B cell (primary cell): Measurements from ENCODE around the gene RAD51B.

Experiments
- CTCF ChIP-seq: fragments of 200-600 bp; IDR thresholded peaks from one replicate; pipeline ENCODE4 v1.8.0; 2022; ENCODE audit warnings: antibody characterized with exemption, mild to moderate bottlenecking
- EZH2 ChIP-seq: IDR thresholded peaks from 2 replicates; pipeline ENCODE4 v1.6.1; 2012; ENCODE audit warnings: borderline replicate concordance, low read depth, mild to moderate bottlenecking, moderate library complexity, low read length; ENCODE audit not compliant: insufficient read depth, poor library complexity, severe bottlenecking

- TF ChIP-seq EZH2 (no peak), CTCF (no peak)
Measured at GRCh38 chr14:68363843-68364767, 544.5 kb downstream of the RAD51B start.
